NCI-H1417 treated with DMSO at 0.1 percent for 48 hours (cell line): Measurements from ENCODE around the gene WWC1.
A peak's percentile ranks its signal among the peaks of the same experiment; 100 is the strongest.

ENCODE experiments used
- DNase-seq: peaks from one replicate; lab custom pipeline; 2025; lab: John Stamatoyannopoulos, UW

The WWC1 gene

DNA sequence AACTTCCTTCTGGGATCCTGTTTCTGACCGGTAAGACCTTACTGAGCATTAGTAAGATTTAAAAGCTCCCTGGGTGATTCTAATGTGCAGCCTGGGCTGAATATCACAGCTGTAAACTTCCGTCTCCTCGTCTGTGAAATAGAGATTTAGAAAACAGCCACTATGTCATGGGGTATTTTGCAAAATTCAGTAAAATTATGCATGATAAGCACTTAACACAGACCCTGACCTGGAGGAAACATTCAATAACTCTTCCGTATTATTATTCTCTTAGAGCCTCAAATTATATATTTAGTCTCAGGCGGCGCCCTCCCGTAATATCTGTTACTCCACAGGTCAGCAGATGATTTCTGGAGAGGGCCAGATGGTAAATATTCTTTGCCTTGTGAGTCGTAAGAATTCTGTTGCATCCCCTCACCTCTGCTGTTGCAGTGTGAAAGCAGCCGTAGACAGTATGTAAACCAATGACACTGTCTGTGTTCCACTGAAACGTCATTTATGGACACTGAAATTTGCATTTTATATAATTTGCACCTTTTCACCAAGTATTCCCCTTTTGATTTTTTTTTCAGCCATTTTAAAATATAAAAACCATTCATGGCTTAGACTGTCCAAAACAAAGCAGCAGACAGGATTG lies 155.7 kb downstream of the WWC1 start:
- DNase-seq: no peak

GRCh38 chr5:168447808-168448207 lies 156.4 kb downstream of the WWC1 start:
- no peak for DNase-seq

DNA sequence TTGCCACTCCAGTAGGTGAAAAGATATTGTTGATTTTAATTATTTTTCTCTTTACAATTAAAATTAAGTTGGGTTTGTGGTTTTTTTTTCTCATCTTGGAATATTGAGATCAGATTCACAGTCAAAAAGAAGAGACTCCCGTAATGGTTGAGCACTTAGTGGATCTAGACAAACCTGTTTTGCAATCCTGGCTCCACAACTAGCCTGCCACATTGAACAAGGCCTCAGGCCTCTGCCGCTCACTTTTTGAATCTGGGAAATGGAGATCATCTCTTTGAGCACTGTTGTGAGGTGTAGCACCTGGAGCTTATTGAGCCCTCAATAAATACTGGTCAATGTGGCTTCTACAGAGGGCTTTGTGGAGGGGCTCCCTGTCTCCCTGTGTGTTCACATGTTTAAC lies 157.7 kb downstream of the WWC1 start:
- DNase-seq: no peak

DNA sequence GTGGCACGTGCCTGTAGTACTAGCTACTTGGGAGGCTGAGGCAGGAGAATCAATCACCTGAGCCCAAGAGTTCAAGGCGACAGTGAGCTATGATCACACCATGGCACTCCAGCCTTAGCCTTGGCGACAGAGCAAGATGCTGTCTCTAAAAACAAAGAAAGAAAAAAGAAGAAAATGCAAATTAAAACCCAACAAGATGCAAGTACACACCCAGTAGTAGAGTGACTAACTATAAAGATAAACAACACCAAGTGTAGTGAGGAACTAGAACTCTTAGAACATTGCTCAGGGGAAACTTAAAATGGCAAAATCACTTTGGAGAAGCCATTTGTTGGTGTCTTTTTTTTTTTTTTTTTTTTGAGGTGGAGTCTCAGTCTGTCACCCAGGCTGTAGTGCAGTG lies 160.1 kb downstream of the WWC1 start:
- no peak for DNase-seq

- no peak for DNase-seq
Observed at GRCh38 chr5:168455201-168455600, 163.8 kb downstream of the WWC1 start.

DNA sequence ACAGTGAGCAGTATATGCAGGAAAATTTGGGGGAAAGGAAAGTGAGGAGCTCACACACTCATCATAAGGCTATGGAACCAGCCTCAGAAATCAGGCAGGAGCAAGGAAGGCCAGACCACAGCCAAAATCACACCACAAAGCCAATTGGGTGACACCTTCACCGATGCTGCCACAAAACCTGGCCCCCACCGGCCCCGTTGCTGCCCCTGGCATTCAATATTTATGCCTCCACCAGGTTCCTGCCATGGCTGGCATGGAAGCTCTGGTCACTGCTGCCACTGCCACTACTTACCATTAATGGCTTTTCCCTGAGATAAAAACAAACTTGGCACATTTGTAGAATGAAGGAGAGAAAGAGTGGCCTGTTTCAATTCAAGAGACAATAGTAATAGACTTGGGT lies 166.1 kb downstream of the WWC1 start:
- no peak for DNase-seq

- DNase-seq: no peak
Observed at GRCh38 chr5:168460606-168461005, 169.2 kb downstream of the WWC1 start.

DNA sequence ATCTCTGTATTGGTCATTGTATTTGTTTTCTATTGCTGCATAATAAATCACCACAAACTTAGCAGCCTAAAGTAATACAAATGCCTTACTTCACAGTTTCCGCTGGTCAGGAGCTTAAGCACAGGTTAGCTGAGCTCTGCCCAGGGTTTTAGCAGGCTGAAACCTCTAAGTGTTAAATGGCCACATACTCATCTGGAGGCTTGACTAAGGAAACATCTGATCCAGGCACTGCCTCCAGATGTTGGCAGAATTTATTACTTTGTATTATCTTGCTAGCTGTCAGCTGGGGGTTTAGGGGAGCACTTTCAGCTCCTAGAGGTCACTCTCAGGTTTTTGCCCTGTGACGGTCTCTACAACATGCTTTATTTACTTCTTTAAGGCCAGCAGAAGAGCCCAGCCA lies 171.6 kb downstream of the WWC1 start:
- no peak for DNase-seq

DNA sequence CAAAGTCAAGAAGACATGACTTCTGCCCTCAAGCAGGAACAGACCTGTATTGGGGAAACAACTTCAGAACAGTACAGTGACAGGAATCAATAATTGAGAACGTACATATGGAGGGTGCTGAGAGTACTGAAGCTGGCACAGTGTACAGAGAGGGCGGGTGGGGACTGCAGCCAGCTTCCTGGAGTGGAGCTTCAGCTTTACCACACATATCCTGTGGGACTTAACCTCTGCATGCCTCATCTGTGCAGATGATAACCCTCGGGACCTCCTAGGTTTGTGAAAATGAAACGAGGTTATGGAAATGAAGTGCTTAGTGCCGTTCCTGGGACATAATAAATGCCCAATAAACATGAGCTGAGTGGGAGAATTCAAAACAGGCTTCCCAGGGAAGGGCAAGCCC lies 172.8 kb downstream of the WWC1 start:
- no peak for DNase-seq

DNA sequence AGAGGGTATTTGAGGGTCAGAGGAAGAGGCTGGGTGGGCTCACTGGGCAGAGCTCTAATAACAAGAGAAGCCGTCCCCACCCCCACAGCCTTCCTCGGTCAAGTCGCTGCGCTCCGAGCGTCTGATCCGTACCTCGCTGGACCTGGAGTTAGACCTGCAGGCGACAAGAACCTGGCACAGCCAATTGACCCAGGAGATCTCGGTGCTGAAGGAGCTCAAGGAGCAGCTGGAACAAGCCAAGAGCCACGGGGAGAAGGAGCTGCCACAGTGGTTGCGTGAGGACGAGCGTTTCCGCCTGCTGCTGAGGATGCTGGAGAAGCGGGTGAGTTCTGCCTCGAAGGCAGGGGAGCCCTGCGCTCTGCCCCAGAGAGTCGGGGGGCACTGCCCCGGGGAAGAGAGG lies 173.2 kb downstream of the WWC1 start:
- DNase-seq: no peak

DNA sequence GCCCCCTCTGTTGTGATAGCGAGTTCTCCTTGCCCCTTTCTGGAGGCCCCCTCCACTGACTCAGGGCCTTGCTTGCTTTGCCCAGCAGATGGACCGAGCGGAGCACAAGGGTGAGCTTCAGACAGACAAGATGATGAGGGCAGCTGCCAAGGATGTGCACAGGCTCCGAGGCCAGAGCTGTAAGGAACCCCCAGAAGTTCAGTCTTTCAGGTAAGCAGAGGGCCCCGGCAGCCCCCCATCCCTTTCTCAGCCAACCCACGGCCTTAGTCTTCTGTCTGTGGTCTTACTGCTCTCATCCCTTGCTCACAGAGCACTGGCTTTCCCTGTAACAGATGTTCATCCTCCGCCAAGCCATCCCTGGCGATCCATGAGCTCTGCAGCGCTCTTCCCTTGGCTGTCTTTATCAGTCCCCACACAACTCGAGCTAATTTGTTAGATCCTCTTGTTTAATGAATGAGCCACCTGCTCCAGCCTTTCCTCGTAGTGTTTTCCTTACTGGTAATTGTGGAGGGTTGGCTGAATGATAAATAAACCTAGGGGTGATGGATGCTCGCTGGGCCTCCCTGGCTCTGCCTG lies 176.4 kb downstream of the WWC1 start:
- DNase-seq: no peak

- no peak for DNase-seq
Observed at GRCh38 chr5:168468836-168469235, 177.4 kb downstream of the WWC1 start.

DNA sequence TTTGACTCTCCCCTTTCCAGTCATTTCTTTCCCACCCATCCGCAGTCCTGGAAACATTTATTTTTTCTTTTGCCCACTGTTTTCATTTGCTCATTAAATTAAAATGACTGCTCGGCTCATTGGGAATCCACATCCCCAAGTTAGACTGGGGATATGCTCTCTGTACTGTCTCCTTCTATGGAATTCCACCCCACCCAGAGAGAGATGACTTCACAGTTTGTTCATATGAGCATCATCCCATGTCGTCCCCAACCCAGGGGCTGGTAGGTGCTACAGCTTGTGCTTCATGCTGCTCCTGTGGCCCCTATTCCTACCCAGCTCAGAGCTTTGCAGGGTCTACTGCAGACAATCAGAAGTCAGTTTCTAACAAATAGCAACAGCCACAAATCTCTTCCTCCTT lies 178.4 kb downstream of the WWC1 start:
- DNase-seq: no peak

DNA sequence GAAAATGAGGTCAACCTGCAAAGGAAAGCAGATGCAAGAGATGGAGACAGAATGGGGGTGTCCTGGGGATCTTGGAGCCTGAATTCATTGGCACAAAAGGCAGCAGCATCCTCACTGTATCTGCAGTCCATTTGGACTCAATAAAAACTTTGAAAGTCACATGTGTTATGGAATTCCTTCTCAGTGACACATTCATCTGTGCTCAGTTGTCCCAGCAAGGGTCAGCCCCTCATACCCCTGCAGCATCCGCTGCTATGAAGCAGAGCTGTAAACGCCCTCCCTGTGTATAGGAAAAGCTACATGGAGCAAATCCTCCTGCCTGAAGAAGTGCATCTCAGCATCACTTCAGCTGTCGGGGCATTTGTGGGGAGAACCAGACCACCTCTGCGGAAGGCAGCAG lies 180.3 kb downstream of the WWC1 start:
- no peak for DNase-seq

- DNase-seq: no peak
Observed at GRCh38 chr5:168472329-168472728, 180.9 kb downstream of the WWC1 start.

DNA sequence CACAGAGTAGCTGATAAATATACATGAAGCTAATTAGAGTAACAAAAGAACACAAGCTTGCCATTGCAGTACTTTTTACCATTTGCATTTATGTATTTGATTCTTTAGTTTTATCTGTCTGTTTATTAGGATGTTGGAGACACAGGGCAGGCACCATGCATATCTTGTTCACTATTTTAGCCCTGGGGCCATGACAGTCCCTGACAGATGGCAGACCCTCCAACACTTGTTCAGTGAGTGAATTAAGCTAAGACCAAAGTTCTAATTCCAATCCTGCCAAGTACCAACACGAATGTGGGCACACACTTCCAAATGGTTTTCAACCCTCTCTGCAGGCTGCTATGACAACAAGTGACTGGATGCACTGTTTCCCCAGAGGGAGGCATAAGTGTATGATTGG lies 182.9 kb downstream of the WWC1 start:
- DNase-seq: no peak

DNA sequence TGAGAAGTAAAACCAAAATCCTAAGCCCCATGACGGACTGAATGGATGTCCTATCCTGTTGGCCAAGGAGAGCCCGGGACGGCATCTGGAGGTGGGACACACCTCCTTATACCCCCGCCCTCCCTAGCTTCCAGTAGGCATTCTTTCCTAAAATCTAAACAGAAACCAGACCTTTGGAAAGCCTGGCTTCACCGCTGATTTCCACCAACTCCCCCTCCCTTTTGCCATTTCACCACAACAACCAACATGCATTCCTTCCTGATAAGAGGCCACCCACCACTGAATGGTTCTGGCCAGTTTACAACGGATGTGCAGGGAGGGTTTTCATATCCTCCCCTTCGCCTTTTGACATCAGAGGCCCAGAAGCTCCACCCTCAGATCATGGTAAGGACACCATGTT lies 185.6 kb downstream of the WWC1 start:
- no peak for DNase-seq

- DNase-seq: no peak
Observed at GRCh38 chr5:168479166-168479565, 187.7 kb downstream of the WWC1 start.

- no peak for DNase-seq
Observed at GRCh38 chr5:168480601-168481000, 189.2 kb downstream of the WWC1 start.

- no peak for DNase-seq
Observed at GRCh38 chr5:168481330-168481788, 189.9 kb downstream of the WWC1 start.

DNA sequence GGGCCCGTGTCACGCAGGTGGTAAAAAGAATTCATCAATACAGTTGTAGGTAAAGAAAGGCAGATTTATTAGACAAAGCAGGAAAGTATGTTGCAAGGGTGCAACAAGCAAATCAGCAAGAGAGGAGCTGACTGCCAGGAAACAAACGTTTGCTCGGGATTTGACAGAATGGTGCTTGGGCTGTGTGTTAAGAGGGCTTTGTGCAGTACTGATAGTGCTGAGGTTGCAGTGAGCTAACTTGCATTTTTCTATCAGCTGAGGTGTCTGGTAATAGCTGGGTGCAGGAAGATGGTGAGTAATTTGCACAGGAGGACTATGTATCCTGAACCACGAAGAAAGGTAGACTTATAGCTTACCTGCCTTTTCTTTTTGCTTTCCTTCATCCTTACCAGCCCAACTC lies 190.9 kb downstream of the WWC1 start:
- DNase-seq: no peak

DNA sequence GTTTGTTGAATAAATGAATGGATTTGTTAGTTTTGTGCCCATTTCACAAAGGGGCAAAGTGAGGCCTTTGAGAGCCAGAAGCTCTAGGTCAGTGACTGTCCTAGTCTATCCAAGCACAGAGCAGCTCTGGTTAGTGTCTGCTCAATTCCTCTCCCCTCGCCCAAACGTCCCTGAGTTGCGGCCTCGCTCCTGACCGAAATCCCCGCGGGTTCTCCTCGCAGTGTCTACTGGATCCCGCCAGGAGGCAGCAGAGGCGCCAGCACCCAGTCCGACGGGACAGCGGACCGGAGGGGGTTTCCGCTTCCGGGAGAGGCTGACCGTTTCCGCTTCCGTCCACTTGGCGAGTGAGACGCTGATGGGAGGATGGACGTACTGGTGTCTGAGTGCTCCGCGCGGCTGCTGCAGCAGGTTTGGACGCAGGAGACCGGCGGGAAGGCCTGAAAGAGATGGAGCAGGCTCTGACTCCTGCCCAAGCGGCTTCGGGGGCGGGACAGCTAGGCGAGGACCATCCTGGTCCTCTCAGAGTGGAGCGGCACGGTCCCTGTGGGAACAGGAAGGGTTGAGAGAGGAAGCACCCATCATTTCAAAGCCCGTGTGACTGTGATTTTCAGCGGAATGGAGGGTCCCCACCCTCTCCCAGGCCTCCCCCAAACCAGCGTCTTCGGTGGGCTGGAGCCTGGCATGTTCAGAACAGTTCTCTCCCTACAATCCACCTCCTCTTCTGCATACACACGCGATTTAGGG lies 194.9 kb downstream of the WWC1 start, which contains the start of gene RARS1:
TSS of gene RARS1 (plus strand) at position 336 of the 744 bp plus-strand sequence. CDS start at position 364, 28 bp downstream.
- DNase-seq: peak; percentile 58

DNA sequence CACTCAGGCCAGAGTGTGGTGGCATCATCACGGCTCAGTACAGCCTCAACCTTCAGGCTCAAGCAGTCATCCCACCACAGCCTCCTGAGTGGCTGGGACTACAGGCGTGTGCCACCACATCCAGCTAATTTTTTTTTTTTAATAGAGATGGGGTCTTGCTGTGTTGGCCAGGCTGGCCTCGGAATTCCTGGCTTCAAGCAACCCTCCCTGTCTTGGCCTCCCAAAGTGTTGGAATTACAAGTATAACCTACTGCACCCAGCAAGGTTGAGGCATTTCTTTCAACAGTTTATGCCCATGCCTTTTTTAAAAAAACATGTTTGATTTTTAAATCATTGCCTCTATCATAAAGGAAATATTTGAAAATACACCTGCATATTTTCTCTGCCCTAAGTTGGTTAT lies 197.6 kb downstream of the WWC1 start:
- no peak for DNase-seq
